Fibroblast of skin of back (primary cell): ENCODE measurements around the gene MED6. TPM values are rescaled to one million over a fixed set of nuclear protein-coding genes. Genes with fewer than 3 reads are reported as not detected.

Source experiments
- DNase-seq: peaks from one replicate; pipeline ENCODE4 v3.0.0-alpha.2; 2013
- polyA plus RNA-seq, 2 experiments: library from polyadenylated mRNA; unstranded; fragments of 120-200 nt; gene quantifications; one replicate each; pipeline ENCODE4 v1.2.1, GENCODE V29; 2013; ENCODE audit not compliant: insufficient read length in 2 of 2

Gene MED6
- polyA plus RNA-seq (2013, experiment 1 of 2; ENCODE audit: insufficient read length) = 25.7 TPM
- polyA plus RNA-seq (2013, experiment 2 of 2; ENCODE audit: insufficient read length) = 21.0 TPM

DNA sequence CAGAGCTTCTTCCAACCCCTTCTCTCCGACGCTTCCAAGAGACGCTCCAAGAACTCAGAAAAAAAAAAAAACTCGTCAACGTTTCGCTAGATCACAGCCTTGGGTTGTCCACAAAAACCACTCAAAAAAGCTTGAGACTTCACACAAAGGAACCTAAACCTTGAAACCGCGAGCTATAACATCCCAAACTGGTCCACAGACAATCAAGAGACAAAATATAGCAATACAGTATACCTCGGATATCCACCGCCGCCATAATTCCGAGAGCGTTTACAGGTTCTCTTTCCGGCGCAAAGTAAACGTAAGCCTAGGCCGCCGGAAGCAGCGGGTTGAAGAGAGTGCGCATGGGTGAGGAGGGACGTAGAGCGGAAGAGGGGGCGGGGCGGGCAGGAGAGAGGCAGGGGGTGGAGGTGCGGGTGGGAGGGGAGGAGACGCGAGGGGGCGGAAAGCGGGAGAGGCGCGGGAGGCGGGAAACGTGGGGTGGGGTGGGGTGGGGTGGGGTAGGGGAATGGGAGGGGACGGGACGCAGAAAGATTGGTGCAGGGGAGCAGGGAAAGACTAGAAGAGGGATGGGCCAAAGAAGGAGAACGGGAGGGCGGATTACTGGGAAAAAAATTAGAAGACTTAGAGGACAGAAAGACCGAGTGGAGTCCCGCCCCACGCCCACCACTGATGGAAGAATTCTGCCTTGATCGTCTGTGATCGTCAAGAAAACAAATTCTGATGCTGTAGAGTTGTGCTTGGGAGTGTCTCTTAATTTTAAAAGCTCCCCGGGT is at the start of gene MED6:
Gene MED6, minus strand, starts transcription at position 274 of the 776 bp plus-strand sequence. Its CDS starts 18 bp downstream, at position 256.
- peak; percentile 95 for DNase-seq

GRCh38 chr14:70649803-70650202 is 49.3 kb upstream of the MED6 start:
- DNase-seq = no peak

DNA sequence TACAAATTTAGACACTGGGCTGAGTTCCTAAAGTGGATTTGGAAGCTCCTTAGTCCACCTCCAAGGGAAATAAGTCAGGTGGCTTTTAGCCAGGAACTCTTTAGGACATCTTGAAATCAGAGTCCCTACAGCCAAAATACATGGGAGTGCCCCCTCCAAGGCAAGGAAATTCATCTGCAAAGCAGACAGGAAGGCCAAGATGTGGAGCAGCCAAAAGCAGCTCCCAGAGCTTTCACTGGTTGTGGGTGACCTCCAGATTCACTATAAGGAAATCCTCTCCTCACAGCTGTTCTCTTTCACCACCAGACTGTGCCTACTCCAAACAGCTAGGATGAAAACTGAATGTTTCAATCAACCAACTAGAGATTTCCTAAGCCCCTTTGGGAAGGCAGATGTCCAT is 47.9 kb upstream of the MED6 start:
- no peak for DNase-seq

DNA sequence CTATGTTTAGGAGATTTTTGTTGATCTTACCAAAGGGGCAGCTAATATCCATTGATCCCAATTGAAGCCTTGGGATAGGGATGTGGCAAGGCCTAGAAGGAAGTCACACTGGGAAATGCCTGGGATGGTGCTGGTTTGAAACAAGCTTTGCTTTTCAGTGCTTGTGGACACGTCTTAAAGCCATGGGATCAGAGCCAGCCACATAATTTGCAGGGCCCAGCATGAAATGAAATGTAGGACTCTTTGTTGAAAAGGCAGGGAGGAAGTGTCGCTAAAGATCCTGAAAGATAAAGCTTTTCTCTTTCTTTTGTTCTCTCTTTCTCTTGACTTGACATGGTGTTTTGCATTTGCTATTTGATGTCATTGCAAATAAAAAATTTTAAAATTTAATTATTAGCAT is 46.2 kb upstream of the MED6 start:
- DNase-seq = no peak

DNA sequence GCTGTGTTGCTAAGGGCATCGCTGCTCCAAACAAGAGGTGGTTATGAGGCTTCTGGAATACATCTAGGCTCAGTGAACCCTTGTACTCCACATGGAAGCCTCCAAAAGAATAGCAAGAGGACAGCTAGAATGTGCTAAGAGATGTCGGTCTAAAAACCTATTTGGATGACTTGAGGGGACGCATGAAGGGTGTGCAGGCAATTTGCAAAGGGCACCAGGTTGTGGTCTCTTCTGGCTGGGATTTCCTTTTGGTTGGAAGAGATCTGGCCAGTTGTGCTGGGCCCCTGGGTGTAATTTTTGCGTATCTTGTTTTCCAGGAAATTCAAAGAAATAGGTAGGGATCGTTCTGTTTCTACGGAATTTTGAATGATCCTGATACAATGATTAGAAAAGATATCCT is 45.4 kb upstream of the MED6 start:
- DNase-seq = no peak

- no peak for DNase-seq
These were observed 43.5 kb upstream of the MED6 start for GRCh38 chr14:70643967-70644366.

GRCh38 chr14:70642303-70643235 is 42.1 kb upstream of the MED6 start:
- DNase-seq = no peak

DNA sequence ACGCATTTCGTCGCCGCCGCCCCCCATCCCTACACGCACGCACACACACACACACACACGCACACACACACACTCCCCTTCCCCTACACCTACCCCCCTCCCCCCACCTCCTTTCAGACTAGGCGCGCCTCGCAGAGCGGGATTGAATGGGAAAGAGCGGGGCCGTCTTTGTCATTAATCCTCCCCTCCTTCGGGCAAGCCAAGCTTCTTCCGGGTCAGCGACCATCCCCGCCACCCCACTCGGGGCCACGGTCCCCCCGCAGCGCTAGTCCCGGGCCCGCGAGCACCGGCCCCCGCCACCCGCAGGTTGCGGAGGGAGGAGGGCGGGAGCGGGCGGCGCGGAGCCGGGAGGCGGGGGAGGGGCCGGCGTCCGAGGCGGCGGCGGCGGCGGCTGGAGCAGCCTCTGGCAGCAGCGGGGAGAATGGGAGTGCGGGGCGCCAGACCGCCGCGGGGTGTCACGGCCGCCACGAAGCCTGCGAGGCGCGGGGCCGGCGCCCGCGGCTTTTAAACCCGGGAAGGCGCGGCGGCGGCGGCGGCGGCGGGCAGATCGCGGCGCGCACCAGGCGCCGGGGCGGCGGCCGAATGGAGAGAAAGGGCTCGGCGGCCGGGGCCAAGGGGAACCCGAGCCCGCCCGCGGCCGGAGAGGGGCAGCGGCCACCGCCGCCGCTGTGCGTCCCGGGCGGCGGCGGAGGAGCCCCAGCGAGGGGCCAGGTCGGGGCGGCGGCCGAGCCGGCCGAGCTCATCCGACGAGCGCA is 41.3 kb upstream of the MED6 start, which contains the start of gene TTC9:
Gene TTC9, plus strand, starts transcription at position 369 of the 755 bp plus-strand sequence. Its CDS starts 214 bp downstream, at position 583.
- DNase-seq = no peak

DNA sequence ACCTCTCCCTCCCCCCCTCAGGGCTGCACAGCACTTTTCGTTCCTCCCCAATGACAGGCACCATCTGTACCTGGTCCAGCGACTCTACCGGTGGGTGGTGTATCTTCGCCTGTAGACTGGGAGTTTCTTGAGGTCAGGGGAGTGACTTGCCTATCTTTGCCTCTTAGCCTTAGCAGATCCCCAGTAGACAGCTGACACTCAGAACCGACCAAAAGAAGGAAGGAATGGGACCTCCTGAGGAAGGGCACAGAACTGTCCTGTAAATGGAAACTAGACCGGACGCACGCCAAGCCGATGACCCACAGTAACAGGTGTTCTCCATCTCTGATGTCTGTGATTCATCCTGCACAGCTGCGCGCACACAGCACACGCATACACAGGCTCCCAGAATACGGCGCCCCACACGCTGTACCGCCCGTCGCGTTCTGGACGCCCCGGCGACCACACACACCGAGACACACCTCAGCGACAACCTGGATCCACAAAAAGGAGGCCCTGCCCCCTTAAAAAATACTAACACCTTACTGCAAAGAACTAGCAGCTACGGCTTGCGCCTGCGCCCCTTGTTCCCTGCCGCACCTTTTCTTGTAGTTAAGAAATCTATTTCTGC is 40.6 kb upstream of the MED6 start:
- DNase-seq = no peak

DNA sequence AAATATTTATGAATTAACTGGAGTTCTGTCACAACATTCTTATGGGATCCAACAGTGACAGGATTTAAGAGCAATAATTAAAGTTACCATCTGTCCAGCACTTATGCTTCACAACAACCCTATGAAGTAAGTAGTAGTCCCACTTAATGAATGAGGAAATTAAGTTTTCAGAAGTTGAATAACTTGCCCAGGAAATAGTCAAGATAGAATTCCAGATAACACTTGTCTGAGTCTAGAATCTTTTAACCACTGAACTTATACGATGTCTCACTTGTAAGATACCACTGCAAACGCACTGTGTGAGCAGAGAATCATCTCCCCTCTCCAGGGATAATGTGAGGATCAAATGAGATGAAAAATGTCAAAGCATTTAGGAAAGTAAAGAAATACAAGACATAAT is 38.0 kb upstream of the MED6 start:
- DNase-seq = no peak

GRCh38 chr14:70635971-70636595 is 35.6 kb upstream of the MED6 start:
- DNase-seq = no peak

- DNase-seq = no peak
These were observed 31.5 kb upstream of the MED6 start for GRCh38 chr14:70631948-70632347.

- no peak for DNase-seq
These were observed 24.5 kb upstream of the MED6 start for GRCh38 chr14:70624972-70625371.

DNA sequence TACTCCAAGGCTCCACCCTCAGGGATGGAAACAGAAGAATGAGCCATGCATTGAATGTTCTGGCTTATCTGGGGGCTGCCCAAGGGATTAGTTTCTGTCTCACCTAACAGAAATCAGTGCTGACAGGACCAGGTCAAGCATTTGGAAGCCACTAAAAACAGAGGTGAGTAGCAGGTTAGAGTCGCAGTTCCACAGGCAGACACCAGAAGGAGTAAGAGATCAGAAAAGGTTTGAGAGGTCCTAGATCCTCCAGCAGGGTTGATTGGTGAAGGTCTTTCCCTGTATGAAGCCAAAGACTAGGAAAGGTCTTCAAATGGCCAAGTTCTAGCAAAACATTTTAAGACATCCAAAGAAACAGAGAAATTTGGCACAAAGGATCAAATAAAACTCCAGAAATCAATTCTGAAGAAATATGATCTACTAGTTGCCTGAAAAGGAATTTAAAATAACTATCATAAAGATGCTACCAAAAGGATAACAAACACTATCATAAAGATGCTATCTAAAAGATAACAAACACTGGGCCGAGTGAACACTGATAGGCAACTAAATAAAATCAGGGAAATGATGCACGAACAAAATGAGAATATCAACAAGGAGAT is 21.8 kb upstream of the MED6 start:
- peak; percentile 27 for DNase-seq

DNA sequence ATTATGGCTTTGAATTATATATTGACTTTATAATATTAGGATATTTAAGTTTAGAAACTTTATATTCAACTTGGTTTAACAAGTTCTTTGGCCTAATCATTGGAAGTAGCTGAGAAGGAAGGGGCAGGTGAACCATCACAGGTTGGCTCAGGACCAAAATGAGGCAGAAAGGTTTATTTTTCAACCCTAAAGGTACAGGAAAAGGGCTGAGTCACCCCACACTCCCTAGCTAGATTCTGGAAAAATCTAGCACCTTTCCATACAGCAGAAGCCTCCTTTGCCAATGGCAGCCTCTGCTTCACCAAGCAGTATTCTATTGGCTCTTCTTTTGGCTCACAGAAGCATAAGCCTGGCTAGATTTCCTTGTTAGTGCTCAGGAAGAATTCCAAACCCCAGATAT is 19.3 kb upstream of the MED6 start:
- DNase-seq = no peak

DNA sequence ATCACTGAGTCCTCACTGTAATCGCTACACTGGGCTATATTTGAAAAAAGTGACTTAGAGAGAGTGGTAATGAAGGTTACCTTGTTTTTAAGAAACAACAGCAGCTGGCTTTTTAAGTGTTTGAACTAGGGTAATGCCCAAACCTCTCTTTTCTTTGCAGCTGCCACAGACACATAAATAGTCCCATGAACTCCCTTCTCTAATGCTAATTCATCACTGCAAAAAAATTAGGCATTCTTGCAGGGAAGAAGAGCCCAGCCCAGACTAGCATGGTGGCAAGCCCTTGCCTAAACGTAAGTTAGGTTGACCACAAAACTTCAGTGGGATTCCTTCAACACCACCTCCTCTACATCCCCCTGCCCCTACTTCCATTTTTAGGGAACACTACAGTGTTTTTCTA is 17.9 kb upstream of the MED6 start:
- DNase-seq = no peak

DNA sequence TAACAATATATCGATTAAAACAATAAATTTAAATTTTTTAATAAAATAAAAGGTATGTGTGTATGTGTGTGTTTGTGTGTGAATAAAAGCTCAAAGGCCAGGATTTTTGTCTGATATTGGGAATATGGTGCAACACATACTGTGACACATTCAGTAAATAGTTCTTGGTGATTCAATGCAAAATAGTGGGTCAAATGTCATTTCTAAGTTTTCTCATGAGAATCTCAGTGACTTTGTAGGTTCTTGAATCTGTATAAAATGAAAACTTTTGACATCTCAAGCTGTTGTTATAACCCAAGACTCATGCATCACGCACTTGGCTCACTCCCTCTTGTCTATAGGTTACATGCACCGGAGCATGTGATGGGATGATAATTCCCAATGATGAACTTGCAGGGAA is 16.2 kb upstream of the MED6 start:
- DNase-seq = no peak

DNA sequence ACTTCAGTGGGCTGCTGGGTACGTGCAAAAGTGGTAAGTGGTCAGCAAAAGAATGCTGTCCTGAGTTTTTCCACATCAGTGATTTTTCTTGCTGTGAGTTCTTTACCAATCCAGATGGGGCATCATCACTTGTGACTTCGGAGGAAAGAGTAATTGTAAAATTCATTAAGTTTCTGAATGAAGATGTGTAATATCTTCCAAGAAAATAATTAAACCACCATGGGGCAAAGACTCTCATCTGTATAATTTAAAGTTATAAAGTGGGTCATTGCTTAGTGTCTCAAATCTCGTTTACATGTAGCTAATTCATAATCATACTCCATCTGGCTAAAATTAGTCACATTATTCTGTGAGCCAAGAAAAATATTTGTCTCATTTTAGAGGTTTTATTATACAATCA is 10.8 kb upstream of the MED6 start:
- DNase-seq = no peak

- no peak for DNase-seq
These were observed 1.8 kb upstream of the MED6 start for GRCh38 chr14:70602254-70602653.

DNA sequence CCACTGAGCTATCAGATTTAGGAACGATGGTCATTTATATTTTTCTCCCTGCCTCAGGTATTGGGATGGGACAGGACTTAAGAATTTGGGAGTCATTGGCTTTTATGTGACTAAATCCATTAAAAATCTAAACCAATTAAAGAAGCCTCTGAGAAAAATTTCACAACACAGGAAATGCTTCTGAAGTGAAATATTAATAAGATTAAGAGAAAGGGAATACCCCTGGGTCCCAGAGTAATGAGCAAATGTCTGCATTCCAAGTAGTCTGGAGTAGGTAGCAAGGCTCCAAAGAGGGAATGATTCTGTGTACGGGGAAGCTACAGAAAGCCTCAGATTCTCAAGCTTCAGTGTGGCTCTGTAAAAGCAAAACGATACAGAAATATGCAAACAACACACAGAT is 707 bp upstream of the MED6 start:
- peak; percentile 58 for DNase-seq

GRCh38 chr14:70599345-70599744 is 1.1 kb downstream of the MED6 start:
- DNase-seq = no peak
